Right lobe of liver (tissue), 4 donors: Measurements from ENCODE around the gene FASTKD1.

Experiments
- CTCF ChIP-seq, 4 donors: fragments of 200-600 bp in 3 of 4; fragments of 450-650 bp in 1 of 4; IDR thresholded peaks; one replicate each; pipeline versions ENCODE4 v1.5.1 to v1.8.0; 2016 to 2022; ENCODE audit warnings: antibody characterized with exemption in 4 of 4, mild to moderate bottlenecking in 2 of 4
- POLR2A ChIP-seq: fragments of 450-650 bp; IDR thresholded peaks from one replicate; pipeline ENCODE4 v1.6.1; 2017; ENCODE audit warnings: antibody characterized with exemption, mild to moderate bottlenecking
- donor health status: DM: no; HTN: no; CAD: no.
- donor health status: DM: no; HTN: no; CAD: no.
- donor health status: DM: no; HTN: yes; CAD: no.

- TF ChIP-seq POLR2A (no peak), CTCF (IDR thresholded peaks at IDR 0.05) (no peak)
These were observed 2.1 kb downstream of the FASTKD1 start for GRCh38 chr2:169571571-169571970.
